ENCODE data around the gene FAM241B. TPM values are rescaled to one million over a fixed set of nuclear protein-coding genes. Genes with fewer than 3 reads are reported as not detected.

FAM241B gene
- polyA plus RNA-seq, 1 of the 3 experiments (the other 2 are of a cell fraction): 16.0 TPM

GRCh38 chr10:69679736-69680135, 49.7 kb downstream of the FAM241B start:
- TF ChIP-seq PBX3 (IDR thresholded peaks at IDR 0.05) (no peak), RCOR1 (IDR thresholded peaks at IDR 0.05; ENCODE audit: low read length) (no peak), RAD21 (IDR thresholded peaks at IDR 0.05; ENCODE audit: low read length) (no peak), MAX (IDR thresholded peaks at IDR 0.05; ENCODE audit: low read depth) (no peak), GABPA (IDR thresholded peaks at IDR 0.05; ENCODE audit: low read depth) (no peak), CTCF (IDR thresholded peaks at IDR 0.05) (no peak), TCF12 (IDR thresholded peaks at IDR 0.05) (no peak), MXI1 (IDR thresholded peaks at IDR 0.05; ENCODE audit: low read depth, low read length) (no peak), TEAD4 (IDR thresholded peaks at IDR 0.05; ENCODE audit: borderline replicate concordance, insufficient read depth) (no peak), SMC3 (IDR thresholded peaks at IDR 0.05; ENCODE audit: low read depth, low read length) (no peak), GATA2 (CRISPR knock-in tag; IDR thresholded peaks at IDR 0.05) (no peak), MEF2A (IDR thresholded peaks at IDR 0.05; ENCODE audit: borderline replicate concordance, low read depth) (no peak), TAF1 (IDR thresholded peaks at IDR 0.05; ENCODE audit: borderline replicate concordance, low read depth, low read length) (no peak), FOXM1 (IDR thresholded peaks at IDR 0.05; ENCODE audit: low read depth) (no peak), NFIC (IDR thresholded peaks at IDR 0.05; ENCODE audit: borderline replicate concordance) (no peak), EP300 (IDR thresholded peaks at IDR 0.05; ENCODE audit: borderline replicate concordance in 1 of 2, low read depth in 1 of 2, low read length in 1 of 2) (no peak), POLR2AphosphoS5 (IDR thresholded peaks at IDR 0.05; ENCODE audit: low read depth, low read length) (no peak)
- TF ChIP-seq, protein P1, sequence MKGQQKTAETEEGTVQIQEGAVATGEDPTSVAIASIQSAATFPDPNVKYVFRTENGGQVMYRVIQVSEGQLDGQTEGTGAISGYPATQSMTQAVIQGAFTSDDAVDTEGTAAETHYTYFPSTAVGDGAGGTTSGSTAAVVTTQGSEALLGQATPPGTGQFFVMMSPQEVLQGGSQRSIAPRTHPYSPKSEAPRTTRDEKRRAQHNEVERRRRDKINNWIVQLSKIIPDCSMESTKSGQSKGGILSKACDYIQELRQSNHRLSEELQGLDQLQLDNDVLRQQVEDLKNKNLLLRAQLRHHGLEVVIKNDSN (IDR thresholded peaks at IDR 0.05; ENCODE audit: borderline replicate concordance, low read depth): no peak
- Histone ChIP-seq H2AFZ (ENCODE audit: low read depth) (no peak overlapping the region), H3K79me2 (ENCODE audit: insufficient read depth) (no peaks in the 10 kb centered on the region), H4K20me1 (ENCODE audit: insufficient read depth) (no peaks in the 10 kb centered on the region), H3K4me3 (ENCODE audit: low read depth in 2 of 2, low read length in 1 of 2) (no peak overlapping the region), H3F3A (replicated peaks; ENCODE audit: insufficient read depth) (no peaks in the 10 kb centered on the region), H3K4me1 (ENCODE audit: control insufficient read depth in 1 of 2, insufficient read depth in 2 of 2, low read depth in 1 of 2, low read length in 1 of 2) (peaks cover 0 to 41% of the 10 kb centered on the region in 2 experiments; a peak in 2 of 4 replicates), H3K27ac (ENCODE audit: low read depth in 2 of 2, low read length in 1 of 2) (no peak overlapping the region), H3K36me3 (replicated peaks in 1 of 2; ENCODE audit: control insufficient read depth in 1 of 2, insufficient read depth in 2 of 2, low read length in 1 of 2) (no peaks in the 10 kb centered on the region), H3K9me3 (no peaks in the 10 kb centered on the region), H3K9ac (no peak overlapping the region), H3K27me3 (ENCODE audit: insufficient read depth) (peaks cover 64% of the 10 kb centered on the region), H3K9me2 (no peaks in the 10 kb centered on the region), H3K4me2 (no peak overlapping the region)
- no peak for DNase-seq
- POLR2A ChIA-PET: no interaction called here
- CTCF ChIA-PET: interaction anchor here (1.0 to 8.8 kb wide), 11 partner anchors 13 to 271 kb away, joined by 3 to 70 read pairs (median 4); no protein-coding TSS in a partner anchor
- 47% methylated on average over 9 of the region's 9 CpGs for WGBS (ENCODE audit: low lambda C conversion rate)

All from SK-N-SH (cell line).